Renal pelvis (tissue), 12 donors: Measurements from ENCODE around the gene RHOT1. TPM values are rescaled to one million over a fixed set of nuclear protein-coding genes. Genes with fewer than 3 reads are reported as not detected.
"Not testable (repeated sequence)": the region's sequence is repeated elsewhere in the genome, so short reads cannot be mapped to it uniquely, and the experiment has no call there.

Source experiments
- DNase-seq: peaks from one replicate; pipeline ENCODE4 v3.0.0-alpha.2; 2013
- long read RNA-seq, 16 experiments: transcript quantifications; one replicate each; lab custom pipeline, GENCODE V29; 2026
- polyA plus RNA-seq, 3 donors: library from polyadenylated mRNA; unstranded; fragments of 120-200 nt; gene quantifications; one replicate each; pipeline ENCODE4 v1.2.1, GENCODE V29; 2013; ENCODE audit not compliant: insufficient read length in 3 of 3

RHOT1 gene
- polyA plus RNA-seq = 10 to 100 TPM; 45.8 to 57.0 (median 46.8) TPM
- long read RNA-seq, donor 1, transcript RHOT1-201 (19 exons, 3,133 nt) = major isoform, 10 of 17 reads
- long read RNA-seq, donor 1, partial matches to known transcripts = 0 of 17 reads
- long read RNA-seq, donor 1, other reads (novel, unspliced or antisense) = 0 of 17 reads
- long read RNA-seq, donor 2, partial matches to known transcripts = 0 of 9 reads
- long read RNA-seq, donor 2, other reads (novel, unspliced or antisense) = 0 of 9 reads
- long read RNA-seq, donor 3, transcript RHOT1-201 (19 exons, 3,133 nt) = major isoform, 6 of 10 reads
- long read RNA-seq, donor 3, partial matches to known transcripts = 0 of 10 reads
- long read RNA-seq, donor 3, other reads (novel, unspliced or antisense) = 0 of 10 reads
- long read RNA-seq, donor 4, partial matches to known transcripts = 7 of 13 reads
- long read RNA-seq, donor 4, other reads (novel, unspliced or antisense) = 0 of 13 reads
- long read RNA-seq, donor 5, partial matches to known transcripts = 0 of 7 reads
- long read RNA-seq, donor 5, other reads (novel, unspliced or antisense) = 0 of 7 reads
- long read RNA-seq, donor 6, partial matches to known transcripts = 0 of 7 reads
- long read RNA-seq, donor 6, other reads (novel, unspliced or antisense) = 0 of 7 reads
- long read RNA-seq, donor 7, partial matches to known transcripts = 0 of 6 reads
- long read RNA-seq, donor 7, other reads (novel, unspliced or antisense) = 0 of 6 reads
- long read RNA-seq, donor 8, partial matches to known transcripts = 0 of 3 reads
- long read RNA-seq, donor 8, other reads (novel, unspliced or antisense) = 0 of 3 reads
- long read RNA-seq, donor 9, transcript RHOT1-201 (19 exons, 3,133 nt) = major isoform, 7 of 12 reads
- long read RNA-seq, donor 9, partial matches to known transcripts = 0 of 12 reads
- long read RNA-seq, donor 9, other reads (novel, unspliced or antisense) = 0 of 12 reads
- long read RNA-seq, donor 10, partial matches to known transcripts = 5 of 11 reads
- long read RNA-seq, donor 10, other reads (novel, unspliced or antisense) = 0 of 11 reads
- long read RNA-seq, donor 11, partial matches to known transcripts = 0 of 2 reads
- long read RNA-seq, donor 11, other reads (novel, unspliced or antisense) = 0 of 2 reads
- long read RNA-seq, donor 12, transcript RHOT1-201 (19 exons, 3,133 nt) = major isoform, 6 of 10 reads
- long read RNA-seq, donor 12, partial matches to known transcripts = 0 of 10 reads
- long read RNA-seq, donor 12, other reads (novel, unspliced or antisense) = 0 of 10 reads
- long read RNA-seq, donor 13, partial matches to known transcripts = 0 of 4 reads
- long read RNA-seq, donor 13, other reads (novel, unspliced or antisense) = 0 of 4 reads
- long read RNA-seq, donor 14 = 0 reads
- long read RNA-seq, donor 15 = 0 reads
- long read RNA-seq, donor 16, partial matches to known transcripts = 8 of 15 reads
- long read RNA-seq, donor 16, other reads (novel, unspliced or antisense) = 0 of 15 reads

- DNase-seq = peak; percentile 78
These were observed at the start of gene RHOT1 for GRCh38 chr17:32142038-32142856. TSS of gene RHOT1 (plus strand) at chr17:32142502. CDS start at chr17:32142693, 191 bp downstream.

DNA sequence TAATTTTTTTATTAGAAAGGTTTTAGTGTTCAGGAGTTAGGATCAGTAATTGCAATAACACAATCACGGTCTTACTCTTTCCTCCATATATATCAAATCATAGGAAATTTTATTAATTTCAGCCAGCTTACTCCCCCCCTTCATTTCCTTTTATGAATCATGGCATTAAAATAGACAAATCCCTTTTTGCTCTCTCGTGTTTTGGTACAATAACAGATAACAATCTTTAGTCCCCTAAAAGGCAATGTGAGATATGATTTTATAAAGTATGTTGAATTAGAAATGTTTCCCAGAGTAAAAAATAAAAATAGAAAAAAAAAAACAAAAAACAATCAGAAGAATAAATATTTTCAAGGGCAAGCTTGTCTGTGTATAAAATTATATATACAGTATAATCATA, 42.6 kb upstream of the RHOT1 start:
- no peak for DNase-seq

DNA sequence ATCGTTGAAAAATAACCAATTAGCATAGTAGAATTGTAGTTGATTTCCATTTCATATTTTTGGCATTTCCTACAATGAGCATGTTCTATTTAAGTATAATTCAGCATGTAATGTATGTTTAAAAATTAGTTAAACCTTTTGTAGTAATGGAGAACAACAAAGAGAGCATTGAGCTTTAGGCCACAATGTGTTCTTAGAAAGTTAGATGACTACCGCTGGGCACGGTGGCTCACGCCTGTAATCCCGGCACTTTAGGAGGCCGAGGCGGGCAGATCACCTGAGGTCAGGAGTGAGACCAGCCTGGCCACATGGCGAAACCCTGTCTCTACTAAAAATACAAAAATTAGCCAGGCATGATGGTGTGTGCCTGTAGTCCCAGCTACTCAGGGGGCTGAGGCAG, 42.0 kb upstream of the RHOT1 start:
- not testable (repeated sequence) for DNase-seq

- no peak for DNase-seq
These were observed 41.2 kb upstream of the RHOT1 start for GRCh38 chr17:32100971-32101631.

- DNase-seq = no peak
These were observed 40.1 kb upstream of the RHOT1 start for GRCh38 chr17:32102172-32102571.

DNA sequence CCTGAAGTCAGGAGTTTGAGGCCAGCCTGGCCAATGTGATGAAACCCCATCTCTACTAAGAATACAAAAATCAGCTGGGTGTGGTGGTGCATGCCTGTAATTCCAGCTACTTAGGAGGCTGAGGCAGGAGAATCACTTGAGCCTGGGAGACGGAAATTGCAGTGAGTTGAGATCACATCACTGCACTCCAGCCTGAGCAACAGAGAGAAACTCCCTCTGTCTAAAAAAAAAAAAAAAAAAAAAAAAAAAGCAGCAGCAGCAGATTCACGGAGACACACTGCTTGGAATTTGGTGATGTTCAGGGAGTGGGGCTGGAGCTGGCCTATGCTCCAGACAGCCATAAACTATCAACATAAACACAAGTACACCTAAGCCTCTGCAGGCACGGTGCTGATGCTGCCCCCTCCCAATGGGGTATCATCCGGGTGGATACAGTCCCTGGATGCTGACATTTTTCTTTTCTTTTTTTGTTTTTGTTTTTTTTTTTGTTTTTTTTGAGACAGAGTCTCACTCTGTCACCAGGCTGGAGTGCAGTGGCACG, 39.6 kb upstream of the RHOT1 start:
- peak; percentile 28 for DNase-seq

DNA sequence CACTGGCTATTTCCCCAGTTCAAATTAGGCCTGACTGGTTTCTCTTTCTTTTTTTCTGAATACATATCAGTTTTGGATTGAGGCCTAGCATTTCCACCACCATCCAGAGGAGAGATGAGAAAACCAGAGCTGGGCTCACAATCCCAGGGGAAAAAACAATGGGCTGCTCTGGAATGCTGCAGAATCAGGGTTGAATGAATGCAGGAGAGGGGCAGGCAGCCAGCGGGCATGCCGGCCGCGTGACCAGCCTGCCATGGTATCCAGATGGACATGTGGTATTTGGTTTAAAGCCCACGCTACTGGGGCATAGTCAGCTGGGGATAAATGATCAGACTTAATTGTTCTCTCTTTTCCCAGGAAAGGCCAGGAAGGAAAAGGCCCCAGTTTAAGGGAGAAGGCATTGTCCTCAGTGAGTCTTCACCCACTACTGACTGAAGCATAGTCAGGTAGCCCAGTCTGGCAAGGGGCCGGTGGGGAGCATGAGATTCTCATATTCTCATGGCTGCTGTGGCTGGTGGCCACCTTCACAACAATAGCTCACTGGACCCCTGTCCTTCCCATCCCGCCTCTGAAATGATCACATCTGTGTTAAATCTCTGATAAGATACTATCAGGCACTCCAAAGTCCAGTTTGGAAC, 38.7 kb upstream of the RHOT1 start:
- DNase-seq = no peak

GRCh38 chr17:32104158-32104557, 38.1 kb upstream of the RHOT1 start:
- DNase-seq = no peak

DNA sequence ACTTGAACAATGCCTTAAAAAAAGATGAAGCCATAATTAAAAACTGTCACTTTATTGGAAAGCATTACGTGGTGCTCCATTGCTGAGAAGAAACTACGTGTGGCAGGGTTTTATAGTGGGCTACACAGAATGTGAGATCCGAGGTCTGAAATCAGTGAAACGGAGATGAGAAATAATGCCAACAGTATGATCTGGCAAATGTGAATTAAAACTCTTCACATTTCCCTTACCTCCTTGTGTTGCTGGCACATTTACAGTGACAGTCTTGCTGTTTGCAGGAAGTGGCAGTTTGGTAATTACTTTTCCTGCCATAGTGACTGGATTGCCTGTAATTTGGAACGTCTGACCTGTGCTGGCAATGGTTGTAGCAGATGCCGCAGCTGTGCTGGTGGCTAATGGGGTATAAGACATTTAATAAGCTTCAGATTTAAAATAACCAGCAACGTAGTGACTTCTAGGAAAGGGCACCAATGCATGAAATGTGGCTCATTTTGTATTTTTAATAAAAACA, 35.8 kb upstream of the RHOT1 start:
- DNase-seq = not testable (repeated sequence)

- not testable (repeated sequence) for DNase-seq
These were observed 35.1 kb upstream of the RHOT1 start for GRCh38 chr17:32107194-32107593.

GRCh38 chr17:32110596-32110995, 31.7 kb upstream of the RHOT1 start:
- no peak for DNase-seq

GRCh38 chr17:32111141-32111771, 31.0 kb upstream of the RHOT1 start:
- DNase-seq = peak; percentile 74

GRCh38 chr17:32112416-32112815, 29.9 kb upstream of the RHOT1 start:
- no peak for DNase-seq

GRCh38 chr17:32114536-32114935, 27.8 kb upstream of the RHOT1 start:
- no peak for DNase-seq

DNA sequence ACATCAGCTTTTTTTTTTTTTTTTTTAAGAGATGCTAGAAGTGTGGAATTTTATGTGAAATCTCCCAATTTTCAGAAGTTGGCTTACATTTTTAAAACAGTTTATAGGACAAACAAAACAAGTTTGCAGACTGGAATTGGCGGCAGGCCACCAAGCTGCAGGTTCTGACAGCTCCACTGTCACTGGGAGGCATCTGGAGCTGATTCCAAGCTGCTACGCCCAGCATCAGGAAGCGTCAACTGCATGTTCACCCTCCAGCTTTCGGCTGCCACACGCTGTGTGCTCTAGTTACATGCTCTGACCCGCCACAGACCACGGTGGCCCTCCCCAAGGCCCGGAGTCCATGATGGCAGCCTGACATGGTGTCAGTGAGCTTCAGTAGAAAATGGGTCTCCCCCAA, 26.8 kb upstream of the RHOT1 start:
- not testable (repeated sequence) for DNase-seq

DNA sequence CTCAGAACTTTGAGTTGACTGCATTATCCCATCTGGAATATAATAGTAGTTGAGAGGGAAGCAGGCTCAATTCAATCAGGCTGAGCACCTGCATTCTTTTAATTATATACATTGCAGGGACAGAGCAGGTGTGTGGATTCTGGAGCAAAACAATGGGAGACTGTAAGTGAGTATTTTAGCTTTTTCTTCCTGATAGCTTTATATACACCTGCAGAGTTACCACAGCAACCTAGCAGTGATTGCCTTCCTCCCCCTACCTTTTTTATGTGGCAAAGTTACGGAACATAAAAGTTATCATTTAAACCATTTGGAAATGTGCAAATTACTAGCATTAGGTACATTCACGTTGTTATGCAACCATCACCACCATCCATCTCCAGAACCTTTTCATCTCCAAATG, 25.4 kb upstream of the RHOT1 start:
- DNase-seq = no peak

- no peak for DNase-seq
These were observed 24.9 kb upstream of the RHOT1 start for GRCh38 chr17:32117399-32117798.

DNA sequence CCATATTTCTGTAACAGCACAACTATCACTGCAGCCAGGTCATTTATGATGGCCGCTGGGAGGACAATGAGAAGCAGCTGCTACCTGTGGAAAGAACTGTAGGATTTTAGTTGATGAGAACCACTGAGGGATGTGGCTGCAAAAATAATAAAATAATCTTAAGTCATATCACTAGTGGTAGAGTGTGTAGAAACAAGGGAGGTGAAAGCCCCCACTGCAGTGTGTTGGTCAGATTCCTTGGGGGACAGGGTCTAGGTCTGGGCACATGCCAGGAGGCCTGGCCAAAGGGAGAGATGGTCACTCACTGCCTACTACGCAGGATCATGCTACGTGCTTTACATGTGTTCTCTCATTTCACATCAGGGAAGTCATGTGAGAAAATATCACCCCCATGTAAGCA, 24.2 kb upstream of the RHOT1 start:
- not testable (repeated sequence) for DNase-seq
